GM19372 (cell line): ENCODE data around the gene AFAP1L1.

ENCODE experiments used
- ATAC-seq: cut with Tn5 transposase; IDR thresholded peaks from one replicate; pipeline ENCODE4 v1.9.1; 2021; ENCODE audit warnings: mild to moderate bottlenecking, low read depth, moderate library complexity; ENCODE audit not compliant: unreplicated experiment

Gene AFAP1L1

DNA sequence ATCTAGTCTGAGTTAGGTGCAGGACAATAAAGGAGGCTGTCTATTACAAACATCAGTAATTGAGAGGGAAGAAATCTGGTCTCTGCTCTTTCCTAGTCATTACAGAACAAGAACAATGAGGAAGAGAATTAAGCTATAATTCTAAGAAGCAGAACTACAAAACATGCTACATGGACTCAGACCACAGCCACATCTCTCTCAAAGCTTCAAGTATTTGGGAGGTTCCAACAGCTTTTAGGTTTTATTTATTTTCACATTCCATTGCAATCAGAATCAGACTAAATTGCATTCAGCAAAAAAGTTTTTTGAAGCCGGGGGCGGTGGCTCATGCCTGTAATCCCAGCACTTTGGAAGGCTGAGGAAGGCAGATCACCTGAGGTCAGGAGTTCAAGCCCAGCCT is 72.5 kb downstream of the AFAP1L1 start:
- ATAC-seq, result no peak

DNA sequence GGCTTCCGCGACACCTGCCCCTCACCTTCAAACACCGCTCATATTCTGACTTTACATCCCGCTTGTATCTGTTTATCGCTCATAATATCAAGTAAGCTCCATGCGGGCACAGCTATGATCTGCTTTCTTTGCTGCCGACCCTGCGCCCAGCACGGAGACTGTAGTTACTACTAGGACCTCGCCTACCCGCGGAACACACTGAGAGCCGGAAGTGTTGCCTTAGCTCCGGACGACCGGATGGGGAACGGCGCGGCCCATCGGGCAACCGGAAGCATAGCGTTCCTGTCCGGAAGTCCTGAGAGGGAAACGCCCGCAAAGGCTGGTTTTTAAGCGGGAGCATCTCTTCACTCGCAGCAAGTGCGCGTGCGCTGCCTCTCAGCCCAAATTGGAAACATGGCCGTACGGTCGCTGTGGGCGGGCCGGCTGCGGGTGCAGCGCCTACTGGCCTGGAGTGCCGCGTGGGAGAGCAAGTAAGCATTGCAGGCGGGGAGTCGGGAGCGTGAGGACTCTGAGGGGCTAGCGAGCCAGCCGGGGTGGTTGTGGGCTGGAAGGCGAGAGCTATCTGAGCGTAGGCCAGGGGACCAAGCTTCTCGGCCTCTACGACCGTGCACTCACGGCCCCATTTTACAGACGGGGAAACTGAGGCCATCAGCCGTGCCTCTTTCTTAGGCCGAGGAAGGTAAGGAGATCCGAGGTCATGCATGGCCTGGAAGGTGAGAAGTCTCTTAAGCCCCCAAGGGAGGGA is 73.7 kb downstream of the AFAP1L1 start, which contains the start of gene GRPEL2:
Gene GRPEL2 (plus strand): TSS at position 353 of the 745 bp plus-strand sequence. CDS start 41 bp downstream, at position 394.
- ATAC-seq, result peak; percentile 95

DNA sequence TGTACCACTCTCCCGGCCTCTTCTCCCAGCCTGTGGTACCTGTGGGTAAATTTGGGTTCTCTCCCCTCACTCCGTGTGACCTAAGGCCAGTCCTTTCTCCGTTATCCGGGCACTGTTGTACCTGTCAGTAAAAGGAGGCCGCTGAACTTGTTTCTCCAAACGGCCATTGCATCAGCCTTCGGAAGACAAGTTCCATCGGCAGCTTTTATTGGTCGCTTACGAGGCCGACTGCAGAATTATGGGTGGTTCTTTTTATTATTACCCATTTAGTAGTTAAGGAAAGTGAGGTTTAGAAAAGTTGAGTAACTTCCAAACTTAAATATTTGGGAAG is 74.2 kb downstream of the AFAP1L1 start:
- peak; percentile 2 for ATAC-seq

DNA sequence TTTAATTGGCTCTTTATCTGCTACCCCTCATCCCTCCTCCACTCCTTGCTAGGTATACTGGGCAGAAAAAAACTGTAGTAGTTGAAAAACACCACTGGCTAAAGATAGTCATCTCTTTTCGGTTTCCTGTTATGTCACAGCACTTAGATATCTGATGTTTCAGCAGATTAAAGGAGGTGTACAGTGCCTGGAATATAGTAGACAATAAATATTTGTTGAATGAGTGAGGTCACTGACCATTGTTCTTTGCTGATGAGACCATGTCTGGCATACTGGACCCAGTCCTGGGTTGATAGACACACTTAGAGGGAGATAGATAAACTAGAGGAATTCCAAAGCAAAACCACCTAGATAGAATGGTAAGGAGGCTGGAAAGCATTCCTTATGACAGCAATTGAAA is 76.9 kb downstream of the AFAP1L1 start:
- ATAC-seq, result no peak

DNA sequence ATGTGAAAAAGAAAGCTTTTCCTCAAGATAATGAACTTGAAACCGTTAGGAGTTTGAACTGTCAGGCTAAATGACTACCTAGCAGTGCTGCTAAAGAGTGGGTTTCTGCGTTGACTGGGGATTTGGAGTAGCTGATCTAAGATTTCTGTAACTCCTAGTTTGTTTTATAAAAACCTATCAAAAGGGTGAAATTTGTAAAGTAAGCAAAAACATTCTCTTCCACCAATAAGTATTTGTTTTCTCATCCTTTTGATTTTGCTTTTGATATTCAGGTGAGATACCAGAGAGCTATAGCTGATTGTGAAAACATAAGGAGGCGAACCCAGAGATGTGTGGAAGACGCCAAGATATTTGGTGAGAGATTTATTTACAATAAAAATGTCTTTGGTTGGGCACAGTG is 77.7 kb downstream of the AFAP1L1 start:
- ATAC-seq, result no peak

DNA sequence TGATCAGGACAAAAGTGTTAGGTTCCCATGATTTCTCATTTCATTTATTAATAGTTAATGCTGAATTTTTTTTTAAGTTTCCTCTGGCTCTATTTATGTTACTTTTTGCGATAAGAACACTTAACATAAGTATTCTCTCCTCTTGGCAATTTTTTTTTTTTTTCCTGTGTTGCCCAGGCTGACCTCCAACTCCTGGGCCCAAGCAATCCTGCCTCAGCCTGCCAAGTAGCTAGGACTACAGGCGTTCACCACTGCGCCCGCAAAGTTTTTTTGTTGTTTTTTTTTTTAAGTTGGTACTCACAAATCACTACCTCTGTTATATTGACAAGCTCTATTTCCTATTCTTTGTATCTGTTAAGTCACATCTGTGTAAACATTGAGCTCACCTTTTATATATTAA is 80.5 kb downstream of the AFAP1L1 start:
- no peak for ATAC-seq

DNA sequence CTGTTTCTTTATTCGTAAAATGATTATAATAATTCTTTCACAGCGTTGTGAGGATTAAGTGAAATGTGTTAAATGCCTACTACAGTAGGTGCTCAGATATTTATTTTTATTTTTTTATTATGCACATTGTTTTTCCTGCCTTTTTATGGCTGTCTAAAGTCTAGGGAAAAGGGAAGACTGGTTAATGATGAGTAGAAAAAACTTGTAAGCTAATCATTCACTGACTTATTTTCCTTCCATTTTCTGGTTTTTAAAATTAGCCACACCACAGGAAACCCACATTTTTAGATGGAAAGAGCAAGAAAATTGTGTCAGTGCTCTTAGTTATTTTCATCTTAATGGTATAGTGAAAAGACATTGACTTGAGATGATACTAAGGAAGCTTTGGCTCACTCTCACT is 82.3 kb downstream of the AFAP1L1 start:
- no peak for ATAC-seq

DNA sequence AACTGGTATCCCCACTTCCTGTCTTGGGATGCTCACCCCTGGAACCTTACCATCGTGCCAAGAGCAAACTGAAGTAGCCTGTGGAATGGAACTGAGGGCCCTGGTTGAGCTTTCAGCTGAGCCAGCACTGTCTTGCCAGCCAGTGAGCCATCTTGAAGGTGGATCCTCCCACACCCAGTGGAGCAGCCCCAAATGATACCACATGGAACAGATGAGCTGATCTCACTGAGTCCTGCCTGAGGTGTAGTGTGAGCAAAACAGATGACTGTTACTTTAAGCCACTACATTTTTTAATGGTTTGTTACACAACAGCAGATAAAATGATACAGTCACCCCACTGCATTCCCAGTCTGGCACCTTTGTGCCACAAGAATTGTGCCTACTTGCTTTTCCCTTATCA is 84.0 kb downstream of the AFAP1L1 start:
- no peak for ATAC-seq

DNA sequence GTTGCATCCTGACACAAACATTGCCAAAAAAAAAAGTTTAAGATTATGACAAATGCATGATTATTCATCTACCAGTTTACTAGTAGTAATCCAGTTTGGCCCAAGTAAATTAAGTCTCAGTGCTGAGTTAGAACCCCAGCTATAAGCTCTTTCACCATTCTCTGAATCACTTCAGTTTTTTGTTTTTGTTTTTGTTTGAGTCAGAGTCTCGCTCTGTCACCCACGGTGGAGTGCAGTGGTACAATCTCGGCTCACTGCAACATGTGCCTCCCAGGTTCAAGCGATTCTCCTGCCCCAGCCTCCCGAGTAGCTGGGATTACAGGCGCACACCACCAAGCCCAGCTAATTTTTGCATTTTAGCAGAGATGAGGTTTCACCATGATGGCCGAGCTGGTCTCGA is 84.7 kb downstream of the AFAP1L1 start:
- ATAC-seq, result no peak

DNA sequence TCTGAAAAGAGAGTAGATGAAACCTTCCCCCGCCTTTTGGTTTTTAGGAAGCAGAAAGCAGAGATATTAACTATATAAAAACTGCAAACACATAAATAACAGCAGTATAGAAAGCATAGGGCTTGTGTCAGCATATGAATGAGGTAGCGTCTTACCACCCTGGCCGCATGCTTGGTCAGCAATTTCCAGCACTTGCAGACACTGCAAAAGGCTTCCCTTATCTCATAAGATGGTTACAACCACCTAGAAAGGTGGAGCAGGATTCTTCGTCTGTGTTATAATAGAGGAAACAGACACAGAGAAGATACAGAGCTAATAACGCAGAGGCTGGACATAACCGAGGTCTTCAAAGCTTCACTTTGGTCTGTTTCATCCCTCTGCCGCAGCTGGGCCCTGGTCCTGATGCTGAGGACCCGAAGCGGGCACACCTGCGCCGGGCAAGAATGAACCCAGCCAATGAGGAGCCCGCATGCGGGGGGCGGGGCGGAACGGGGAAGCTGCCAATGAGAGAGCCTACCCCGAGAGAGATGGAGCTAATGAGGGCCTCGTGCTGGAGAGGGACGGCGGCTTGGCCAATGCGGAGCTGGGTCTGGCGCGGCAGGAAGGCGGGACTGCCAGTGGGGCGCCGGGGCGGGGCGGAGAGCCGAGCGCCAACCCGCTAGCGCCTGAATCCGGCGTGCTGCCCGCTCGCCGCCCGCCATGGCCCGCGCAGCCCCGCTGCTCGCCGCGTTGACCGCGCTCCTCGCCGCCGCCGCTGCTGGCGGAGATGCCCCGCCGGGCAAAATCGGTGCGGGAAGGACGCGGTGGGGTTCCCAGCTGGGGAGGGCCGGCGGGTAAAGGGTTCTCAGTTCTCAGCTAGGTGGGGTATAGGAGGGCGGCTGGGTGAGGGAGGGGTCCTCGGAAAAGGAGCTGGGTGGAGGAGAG is 86.0 kb downstream of the AFAP1L1 start, which contains the start of gene PCYOX1L:
Gene PCYOX1L (plus strand): TSS at position 677 of the 924 bp plus-strand sequence. CDS start 23 bp downstream, at position 700.
- ATAC-seq, result peak; percentile 99

DNA sequence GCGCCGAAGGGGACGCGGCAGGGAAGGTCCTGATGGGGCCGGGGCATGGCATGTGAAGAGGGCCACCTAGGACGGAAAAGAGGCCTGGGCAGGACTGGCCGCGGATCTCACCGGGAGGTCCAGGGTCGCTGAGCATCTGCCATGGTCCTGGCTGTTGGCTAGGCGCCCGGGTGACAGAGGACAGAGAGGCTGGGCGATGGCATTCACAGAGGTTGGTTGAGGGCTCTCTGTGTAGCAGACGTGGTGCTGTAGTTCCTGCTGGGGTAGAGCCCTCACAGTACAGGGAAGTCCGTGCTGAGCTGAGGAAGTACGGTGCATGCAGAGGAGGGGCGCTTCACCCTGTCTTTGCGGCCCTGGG is 86.6 kb downstream of the AFAP1L1 start:
- peak; percentile 12 for ATAC-seq

DNA sequence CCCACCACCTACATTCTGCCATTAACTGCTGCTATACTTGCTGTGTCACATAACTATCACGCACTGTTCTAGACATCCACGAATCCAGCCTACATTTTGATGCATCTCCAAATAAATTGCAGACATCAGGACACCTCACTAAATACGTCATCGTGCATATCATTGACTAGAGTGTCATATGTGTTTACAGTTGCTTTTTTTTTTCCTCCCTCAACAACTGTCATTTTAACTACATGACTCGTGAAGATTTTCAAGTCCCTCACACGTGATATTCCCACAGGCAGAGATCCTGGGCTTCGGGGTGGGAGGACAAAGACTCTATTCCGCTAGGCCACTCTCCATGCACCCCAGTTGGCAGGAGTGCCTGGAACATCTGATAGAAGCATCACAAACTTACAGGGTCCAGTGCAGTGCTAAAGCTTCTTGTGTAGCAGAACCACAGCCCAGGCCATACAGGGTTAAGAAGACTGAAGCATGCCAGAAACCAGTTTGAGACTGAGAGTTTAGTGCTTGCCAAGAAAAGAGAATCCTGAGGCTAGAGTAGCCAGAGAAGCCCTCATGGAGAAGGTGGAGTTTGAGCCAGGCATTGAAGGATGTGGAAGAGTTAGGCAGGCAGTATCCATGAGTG is 87.3 kb downstream of the AFAP1L1 start:
- ATAC-seq, result no peak

DNA sequence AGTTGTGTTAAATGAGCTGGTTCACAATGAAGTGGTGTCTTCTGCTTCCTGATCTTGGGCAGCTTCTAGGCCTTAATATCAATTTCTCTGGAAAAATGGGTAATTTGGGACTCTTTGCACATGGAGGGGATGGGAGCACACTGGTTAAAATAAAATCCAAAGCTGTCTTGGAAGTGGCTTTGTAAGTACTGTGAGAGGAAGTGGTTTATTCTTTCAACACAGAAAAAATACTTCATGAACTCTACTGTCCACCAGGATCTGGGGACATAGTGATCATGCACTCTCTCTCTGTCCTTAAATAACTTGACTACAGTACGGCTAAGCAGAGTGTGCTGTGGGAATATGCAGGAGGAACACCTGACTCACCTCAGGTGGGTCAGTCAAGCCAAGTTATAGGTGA is 88.6 kb downstream of the AFAP1L1 start:
- no peak for ATAC-seq

DNA sequence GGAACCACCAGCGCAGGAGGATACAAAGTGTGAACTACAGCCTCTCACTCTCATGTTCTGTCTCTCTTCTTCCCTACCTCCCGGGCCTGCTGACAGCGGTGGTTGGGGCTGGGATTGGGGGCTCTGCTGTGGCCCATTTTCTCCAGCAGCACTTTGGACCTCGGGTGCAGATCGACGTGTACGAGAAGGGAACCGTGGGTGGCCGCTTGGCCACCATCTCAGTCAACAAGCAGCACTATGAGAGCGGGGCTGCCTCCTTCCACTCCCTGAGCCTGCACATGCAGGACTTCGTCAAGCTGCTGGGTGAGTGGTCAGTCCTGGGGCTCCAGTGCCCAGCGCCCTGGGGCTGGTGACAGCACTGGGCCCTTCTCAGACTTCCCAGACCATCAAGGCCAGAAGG is 90.9 kb downstream of the AFAP1L1 start:
- no peak for ATAC-seq

DNA sequence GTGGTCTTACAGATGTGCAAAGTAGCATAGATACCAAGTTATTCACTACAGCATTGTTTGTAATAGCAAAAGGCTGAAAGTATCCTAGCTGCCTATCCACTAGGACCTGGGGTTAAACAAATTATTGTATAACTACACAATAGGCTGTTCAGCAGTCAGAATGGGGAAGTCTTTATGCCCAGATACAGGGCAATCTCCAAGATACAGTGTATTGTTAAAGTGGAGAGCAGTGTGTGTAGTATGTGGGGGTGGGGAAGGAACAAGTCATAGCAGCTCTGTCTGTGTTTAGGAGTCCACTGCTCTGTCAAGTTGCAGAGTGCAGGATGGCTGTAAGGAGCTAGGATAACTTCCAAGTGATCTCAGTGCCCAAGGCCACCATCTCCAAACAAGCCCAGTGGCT is 91.7 kb downstream of the AFAP1L1 start:
- ATAC-seq, result no peak

DNA sequence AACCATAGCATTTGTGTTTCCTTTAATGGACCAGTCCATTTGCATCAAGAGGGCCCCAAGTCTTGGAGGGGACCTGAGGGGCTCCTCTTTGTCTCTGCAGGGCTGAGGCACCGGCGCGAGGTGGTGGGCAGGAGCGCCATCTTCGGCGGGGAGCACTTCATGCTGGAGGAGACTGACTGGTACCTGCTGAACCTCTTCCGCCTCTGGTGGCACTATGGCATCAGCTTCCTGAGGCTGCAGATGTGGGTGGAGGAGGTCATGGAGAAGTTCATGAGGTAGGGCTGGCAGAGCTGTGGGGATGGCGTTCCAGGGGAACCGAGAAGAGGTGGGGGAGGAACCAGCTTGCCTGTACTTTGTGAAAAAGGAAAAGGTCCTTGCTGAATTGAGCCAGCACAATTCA is 92.3 kb downstream of the AFAP1L1 start:
- no peak for ATAC-seq

DNA sequence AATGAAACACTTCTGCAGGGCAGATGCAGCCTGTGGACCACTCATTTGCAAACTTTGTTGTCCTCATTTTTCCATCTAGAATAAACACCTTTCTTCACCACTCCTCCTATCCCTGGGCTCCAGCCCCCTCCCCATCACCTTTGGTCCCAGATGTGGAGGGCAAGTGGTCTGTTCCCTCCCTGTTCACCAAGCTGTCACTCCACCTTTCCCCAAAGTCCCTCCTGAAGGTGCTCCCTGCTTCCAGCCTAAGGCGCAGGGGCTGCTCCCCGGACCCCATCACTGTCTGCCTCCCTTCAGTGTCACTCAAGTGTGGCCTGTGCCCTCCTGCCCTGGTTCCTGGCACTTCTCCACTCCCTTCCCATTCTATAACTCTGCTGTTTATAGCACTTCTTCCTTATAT is 93.1 kb downstream of the AFAP1L1 start:
- no peak for ATAC-seq

DNA sequence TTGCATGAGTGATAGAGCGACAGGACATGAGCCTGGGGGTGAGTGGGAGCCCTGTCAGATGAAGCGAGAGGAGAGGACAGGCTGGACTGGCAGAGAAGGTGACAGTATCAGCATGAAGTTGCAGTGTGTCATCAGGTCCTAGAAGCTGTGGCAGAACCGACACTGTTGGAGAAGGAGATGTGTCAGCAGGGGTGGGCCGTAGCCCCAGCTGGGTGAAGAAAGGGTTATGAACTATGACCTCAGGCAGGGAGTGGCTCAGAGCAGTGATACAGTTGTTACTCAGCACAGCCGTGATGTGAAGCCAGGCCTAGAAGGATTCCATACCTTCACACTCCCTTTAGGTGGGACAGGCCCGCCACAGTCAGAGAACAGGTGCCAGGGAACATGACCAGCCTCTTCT is 93.8 kb downstream of the AFAP1L1 start:
- ATAC-seq, result no peak

DNA sequence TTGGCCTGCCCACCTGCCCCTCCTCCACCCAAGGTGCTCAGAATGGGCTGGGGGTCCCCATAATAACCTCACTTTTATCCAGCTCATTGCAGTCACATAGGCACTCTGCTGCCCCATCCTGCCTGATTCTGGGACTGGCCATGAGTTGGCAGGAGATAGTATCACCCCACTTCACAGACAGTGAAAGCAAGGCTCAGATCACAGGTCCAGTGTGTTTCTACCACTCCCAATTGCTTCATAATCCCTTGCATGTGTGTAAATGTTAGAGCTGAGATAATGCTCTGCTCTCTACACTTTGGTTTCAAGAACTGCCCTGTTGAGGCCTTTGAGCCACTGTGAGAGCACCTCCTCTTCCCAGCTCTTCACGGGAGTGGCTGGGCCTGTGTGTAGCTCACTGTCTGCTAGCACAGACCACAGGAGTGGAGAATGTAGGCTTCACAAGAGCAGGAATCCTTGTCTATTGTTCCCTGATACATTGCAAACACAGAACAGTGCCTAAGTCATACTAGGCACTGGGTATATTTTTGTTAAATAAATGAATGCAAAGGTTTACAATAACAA is 94.6 kb downstream of the AFAP1L1 start:
- ATAC-seq, result no peak

DNA sequence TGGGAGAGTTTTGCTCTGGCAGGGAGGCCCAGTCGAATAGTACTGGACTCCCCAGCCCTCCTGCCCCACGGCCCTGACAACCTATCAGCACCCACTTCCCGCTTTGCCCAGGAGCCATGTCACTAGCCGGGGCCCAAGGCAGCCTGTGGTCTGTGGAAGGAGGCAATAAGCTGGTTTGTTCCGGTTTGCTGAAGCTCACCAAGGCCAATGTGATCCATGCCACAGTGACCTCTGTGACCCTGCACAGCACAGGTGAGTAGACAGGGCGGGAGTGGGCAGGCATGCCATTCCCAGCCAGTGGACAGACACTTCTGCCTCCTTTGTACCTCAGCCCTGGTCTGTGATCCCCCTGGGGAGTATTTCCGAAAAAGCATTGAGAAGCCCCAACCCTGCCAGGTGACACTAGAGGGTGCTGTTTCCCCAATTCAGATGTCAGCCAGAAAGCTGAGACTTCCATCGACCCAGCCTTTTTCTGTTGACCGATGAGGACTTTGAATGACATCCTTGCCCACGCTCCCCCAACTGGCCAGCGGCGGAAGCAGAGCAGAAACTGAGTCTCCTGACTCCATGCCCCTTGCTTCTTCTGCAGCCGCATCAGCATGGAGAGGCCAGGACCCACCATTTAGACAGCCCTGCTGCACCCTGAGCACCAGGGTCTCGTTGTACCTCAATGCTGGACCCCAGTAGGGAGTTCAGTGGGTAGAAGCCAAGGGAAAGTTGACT is 95.8 kb downstream of the AFAP1L1 start:
- peak; percentile 80 for ATAC-seq
